Measurements from ENCODE around the gene OLAH.
"Not testable (repeated sequence)": the region's sequence is repeated elsewhere in the genome, so short reads cannot be mapped to it uniquely, and the experiment has no call there.

OLAH gene

GRCh38 chr10:15043674-15044073 lies at the start of gene OLAH:
Gene OLAH (plus strand): TSS chr10:15043943. CDS start chr10:15047289, 3,346 bp downstream.
- POLR2A ChIA-PET: no interaction called here
- TF ChIP-seq NFRKB (IDR thresholded peaks at IDR 0.05): no peak
- no peak for TF ChIP-seq FOXM1 (IDR thresholded peaks at IDR 0.05; ENCODE audit: borderline replicate concordance)
- TF ChIP-seq BHLHE40 (IDR thresholded peaks at IDR 0.05; ENCODE audit: borderline replicate concordance): no peak
- TF ChIP-seq FOXA1 (IDR thresholded peaks at IDR 0.05): no peak
- no peak for DNase-seq (ENCODE audit: extremely low spot score)
- CTCF ChIA-PET: no interaction called here

GRCh38 chr10:14995964-14996565 lies 47.7 kb upstream of the OLAH start:
- no peak for DNase-seq (ENCODE audit: extremely low spot score)
- POLR2A ChIA-PET: no interaction called here
- CTCF ChIA-PET: no interaction called here
- TF ChIP-seq PKNOX1 (IDR thresholded peaks at IDR 0.05) (no peak), TARDBP (IDR thresholded peaks at IDR 0.05) (no peak), ARNT (IDR thresholded peaks at IDR 0.05) (no peak), FOXA1 (IDR thresholded peaks at IDR 0.05) (no peak)

- POLR2A ChIA-PET, CTCF ChIA-PET: not testable (repeated sequence)
These were observed 30.2 kb upstream of the OLAH start for GRCh38 chr10:15013530-15013929.

GRCh38 chr10:15015451-15015850 lies 28.3 kb upstream of the OLAH start:
- CTCF ChIA-PET: interaction anchor here (0.6 kb wide), 1 partner anchor 116 kb away, joined by 5 read pairs; no protein-coding TSS in a partner anchor

More at GRCh38 chr10:15013530-15013929, 30.2 kb upstream of the OLAH start:
- not testable (repeated sequence) for DNase-seq (ENCODE audit: extremely low spot score)

GRCh38 chr10:15020966-15021365 lies 22.8 kb upstream of the OLAH start:
- POLR2A ChIA-PET; DNase-seq (ENCODE audit: extremely low spot score); CTCF ChIA-PET: not testable (repeated sequence)

More at GRCh38 chr10:15015451-15015850, 28.3 kb upstream of the OLAH start:
- DNase-seq (ENCODE audit: extremely low spot score): no peak
- no peak for TF ChIP-seq BHLHE40 (IDR thresholded peaks at IDR 0.05; ENCODE audit: borderline replicate concordance)
- TF ChIP-seq L3MBTL2 (conservative IDR thresholded peaks at IDR 0.05): no peak
- TF ChIP-seq TARDBP (IDR thresholded peaks at IDR 0.05): no peak
- no peak for TF ChIP-seq FOXM1 (IDR thresholded peaks at IDR 0.05; ENCODE audit: borderline replicate concordance)
- TF ChIP-seq ZNF384 (IDR thresholded peaks at IDR 0.05): no peak
- no peak for TF ChIP-seq SP1 (IDR thresholded peaks at IDR 0.05)
- TF ChIP-seq PKNOX1 (IDR thresholded peaks at IDR 0.05): no peak
- TF ChIP-seq ELF4 (IDR thresholded peaks at IDR 0.05): no peak
- TF ChIP-seq LEF1 (IDR thresholded peaks at IDR 0.05; ENCODE audit: borderline replicate concordance): no peak
- no peak for TF ChIP-seq NFRKB (IDR thresholded peaks at IDR 0.05)
- TF ChIP-seq SUZ12 (IDR thresholded peaks at IDR 0.05): no peak
- no peak for TF ChIP-seq FOXA1 (IDR thresholded peaks at IDR 0.05)
- no peak for TF ChIP-seq CTBP1 (IDR thresholded peaks at IDR 0.05; ENCODE audit: borderline replicate concordance)
- no peak for TF ChIP-seq FOXK2 (IDR thresholded peaks at IDR 0.05)
- no peak for TF ChIP-seq HDGF (IDR thresholded peaks at IDR 0.05; ENCODE audit: borderline replicate concordance)
- TF ChIP-seq ARNT (IDR thresholded peaks at IDR 0.05): no peak
- POLR2A ChIA-PET: no interaction called here

- CTCF ChIA-PET; DNase-seq (ENCODE audit: extremely low spot score); POLR2A ChIA-PET: not testable (repeated sequence)
These were observed 20.7 kb upstream of the OLAH start for GRCh38 chr10:15023079-15023478.

GRCh38 chr10:15024017-15025004 lies 19.4 kb upstream of the OLAH start:
- CTCF ChIA-PET; POLR2A ChIA-PET; DNase-seq (ENCODE audit: extremely low spot score): not testable (repeated sequence)

- DNase-seq (ENCODE audit: extremely low spot score); CTCF ChIA-PET: not testable (repeated sequence)
These were observed 18.7 kb upstream of the OLAH start for GRCh38 chr10:15025040-15025439.

More at GRCh38 chr10:15025040-15025439, 18.7 kb upstream of the OLAH start:
- POLR2A ChIA-PET: not testable (repeated sequence)
